Endothelial cell (in vitro differentiated cells): Measurements from ENCODE around the gene CARD8. TPM values are rescaled to one million over a fixed set of nuclear protein-coding genes. Genes with fewer than 3 reads are reported as not detected.
A peak's percentile ranks its signal among the peaks of the same experiment; 100 is the strongest.

Experiments
- DNase-seq: peaks from one replicate; pipeline ENCODE4 v3.0.0; 2021; ENCODE audit warnings: low spot score
- H3K27ac Mint-ChIP-seq: one replicate; pipeline ENCODE4 v1.8.0; 2021; ENCODE audit warnings: mixed read lengths, inconsistent platforms; ENCODE audit not compliant: unreplicated experiment
- H3K27me3 Mint-ChIP-seq: one replicate; pipeline ENCODE4 v1.8.0; 2021; ENCODE audit warnings: mild to moderate bottlenecking, moderate library complexity, mixed read lengths, inconsistent platforms; ENCODE audit not compliant: unreplicated experiment
- H3K36me3 Mint-ChIP-seq: one replicate; pipeline ENCODE4 v1.8.0; 2021; ENCODE audit warnings: mild to moderate bottlenecking, low read depth, mixed read lengths, inconsistent platforms; ENCODE audit not compliant: unreplicated experiment
- H3K4me1 Mint-ChIP-seq: one replicate; pipeline ENCODE4 v1.8.0; 2021; ENCODE audit warnings: mild to moderate bottlenecking, mixed read lengths, inconsistent platforms; ENCODE audit not compliant: unreplicated experiment
- H3K4me3 Mint-ChIP-seq: one replicate; pipeline ENCODE4 v1.8.0; 2021; ENCODE audit warnings: mild to moderate bottlenecking, mixed read lengths, inconsistent platforms; ENCODE audit not compliant: unreplicated experiment
- H3K9me3 Mint-ChIP-seq: one replicate; pipeline ENCODE4 v1.8.0; 2021; ENCODE audit warnings: mixed read lengths, inconsistent platforms; ENCODE audit not compliant: unreplicated experiment
- total RNA-seq: library from RNA; stranded (reverse); fragmentation: NEBNext Ultra II Directional; extraction: Animal tissue kit (Norgen Biotek cat#: 25700); gene quantifications from one replicate; pipeline ENCODE4 v1.2.1, GENCODE V29; 2021; ENCODE audit not compliant: unreplicated experiment
- TF ChIP-seq, protein P1 (sequence below): fragments of 200-600 bp; sonication (generic); IDR thresholded peaks from one replicate; pipeline ENCODE4 v1.5.0; 2021; ENCODE audit warnings: antibody characterized with exemption; ENCODE audit not compliant: unreplicated experiment

CARD8 gene
- total RNA-seq, 1 donor from 2014 or later, result 210 TPM

DNA sequence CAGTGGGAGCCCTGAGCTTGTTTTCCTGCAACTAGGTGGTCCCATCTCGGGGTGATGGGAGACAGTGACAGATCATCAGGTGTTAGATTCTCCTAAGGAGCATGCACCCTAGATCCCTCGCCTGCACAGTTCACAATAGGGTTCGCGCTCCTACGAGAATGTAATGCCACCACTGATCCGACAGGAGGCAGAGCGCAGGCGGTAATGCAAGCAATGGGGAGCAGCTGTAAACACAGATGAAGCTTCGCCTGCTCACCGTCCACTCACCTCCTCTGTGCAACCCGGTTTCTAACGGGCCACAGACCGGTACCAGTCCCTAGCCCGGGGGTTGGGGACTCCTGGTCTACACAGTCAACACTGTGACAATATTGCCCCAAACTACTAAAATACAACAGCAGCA lies 38.8 kb downstream of the CARD8 start:
- Mint-ChIP-seq H3K4me1 (peaks cover 11% of the 10 kb centered on the region), H3K27me3 (peaks cover 1% of the 10 kb centered on the region), H3K27ac (no peak overlapping the region), H3K9me3 (no peaks in the 10 kb centered on the region), H3K4me3 (peak overlapping the region; percentile 19), H3K36me3 (peaks cover 47% of the 10 kb centered on the region)
- DNase-seq, result peak; percentile 56
- TF ChIP-seq, protein P1, sequence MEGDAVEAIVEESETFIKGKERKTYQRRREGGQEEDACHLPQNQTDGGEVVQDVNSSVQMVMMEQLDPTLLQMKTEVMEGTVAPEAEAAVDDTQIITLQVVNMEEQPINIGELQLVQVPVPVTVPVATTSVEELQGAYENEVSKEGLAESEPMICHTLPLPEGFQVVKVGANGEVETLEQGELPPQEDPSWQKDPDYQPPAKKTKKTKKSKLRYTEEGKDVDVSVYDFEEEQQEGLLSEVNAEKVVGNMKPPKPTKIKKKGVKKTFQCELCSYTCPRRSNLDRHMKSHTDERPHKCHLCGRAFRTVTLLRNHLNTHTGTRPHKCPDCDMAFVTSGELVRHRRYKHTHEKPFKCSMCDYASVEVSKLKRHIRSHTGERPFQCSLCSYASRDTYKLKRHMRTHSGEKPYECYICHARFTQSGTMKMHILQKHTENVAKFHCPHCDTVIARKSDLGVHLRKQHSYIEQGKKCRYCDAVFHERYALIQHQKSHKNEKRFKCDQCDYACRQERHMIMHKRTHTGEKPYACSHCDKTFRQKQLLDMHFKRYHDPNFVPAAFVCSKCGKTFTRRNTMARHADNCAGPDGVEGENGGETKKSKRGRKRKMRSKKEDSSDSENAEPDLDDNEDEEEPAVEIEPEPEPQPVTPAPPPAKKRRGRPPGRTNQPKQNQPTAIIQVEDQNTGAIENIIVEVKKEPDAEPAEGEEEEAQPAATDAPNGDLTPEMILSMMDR, result peak; percentile 63

DNA sequence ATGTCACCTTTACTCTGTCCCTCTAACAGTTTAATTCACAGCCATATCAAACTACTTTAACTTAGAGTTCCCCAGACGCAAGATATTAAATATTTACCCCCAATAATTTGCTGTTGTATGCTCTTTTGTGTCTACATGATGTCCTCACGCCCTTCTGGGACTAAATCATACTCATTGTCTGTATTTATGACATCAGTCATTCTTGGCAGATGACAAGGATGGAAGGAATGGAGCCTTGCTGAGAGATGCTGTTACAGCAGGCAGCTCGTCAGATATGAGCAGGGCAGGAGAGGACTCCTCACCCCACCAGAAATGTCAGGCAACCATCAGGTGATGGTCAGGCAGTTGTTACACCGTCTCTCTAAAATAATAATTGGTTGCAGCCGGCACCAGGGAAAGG lies 41.8 kb downstream of the CARD8 start:
- H3K27ac Mint-ChIP-seq, result peak overlapping the region; percentile 19
- H3K27me3 Mint-ChIP-seq, result peaks cover 5% of the 10 kb centered on the region

DNA sequence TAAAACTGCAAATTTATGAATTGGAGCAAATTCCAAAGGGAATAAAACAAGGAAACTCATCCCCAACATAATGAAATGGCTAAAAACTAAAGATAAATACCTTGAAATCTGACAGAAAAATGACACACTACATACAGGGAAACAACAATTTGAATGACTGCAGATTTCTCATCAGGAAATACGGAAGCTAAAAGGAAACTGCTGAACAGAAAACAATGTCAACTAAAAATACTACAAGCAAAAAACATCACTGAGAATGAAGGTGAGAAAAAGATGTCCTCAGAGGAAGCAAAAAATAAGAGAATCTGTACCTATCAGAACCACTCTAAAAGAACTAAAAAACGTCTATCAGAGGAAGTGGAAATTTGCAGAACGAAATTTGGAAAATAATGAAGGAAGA lies 45.7 kb downstream of the CARD8 start:
- H3K27ac Mint-ChIP-seq, result peak overlapping the region; percentile 59
- H3K36me3 Mint-ChIP-seq, result peaks cover 25% of the 10 kb centered on the region
- TF ChIP-seq, protein P1, result no peak
- H3K4me1 Mint-ChIP-seq, result peaks cover 18% of the 10 kb centered on the region
- peak overlapping the region; percentile 21 for H3K4me3 Mint-ChIP-seq
- no peaks in the 10 kb centered on the region for H3K9me3 Mint-ChIP-seq
- H3K27me3 Mint-ChIP-seq, result peaks cover 6% of the 10 kb centered on the region
- no peak for DNase-seq

More for the DNA sequence above, 41.8 kb downstream of the CARD8 start:
- Mint-ChIP-seq H3K9me3 (no peaks in the 10 kb centered on the region), H3K36me3 (peaks cover 42% of the 10 kb centered on the region), H3K4me1 (peaks cover 25% of the 10 kb centered on the region), H3K4me3 (peak overlapping the region; percentile 37)
- TF ChIP-seq, protein P1, result no peak
- no peak for DNase-seq

DNA sequence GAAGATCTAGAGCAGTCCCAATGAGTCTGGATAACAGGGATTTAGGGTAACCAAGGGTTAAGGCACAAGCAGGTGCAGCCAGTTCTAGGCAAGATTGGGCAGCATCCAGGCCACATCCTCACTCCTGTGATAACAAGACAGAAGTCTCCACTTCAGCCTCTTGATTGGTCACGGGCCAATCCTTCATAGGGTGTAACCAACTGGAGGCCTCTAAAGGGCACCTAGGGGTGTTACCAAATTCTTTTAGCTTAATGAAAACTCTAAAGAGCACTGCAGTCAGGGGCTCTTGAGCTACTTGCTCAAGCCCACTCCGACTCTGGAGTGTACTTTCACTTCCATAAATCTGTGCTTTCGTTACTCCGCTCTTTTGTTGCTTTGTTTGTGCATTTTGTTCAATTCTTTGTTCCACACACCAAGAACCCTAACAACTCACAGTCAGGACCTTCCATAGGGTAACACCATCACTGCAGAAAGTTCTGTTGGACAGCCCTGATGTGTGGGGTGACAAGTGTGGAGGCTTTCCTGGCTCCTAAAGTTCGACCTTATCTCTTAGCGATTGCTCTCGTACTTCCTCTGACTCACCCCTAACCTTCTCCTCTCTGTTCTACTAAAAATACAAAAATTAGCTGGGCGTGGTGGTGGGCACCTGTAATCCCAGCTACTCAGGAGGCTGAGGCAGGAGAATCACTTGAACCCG lies 49.2 kb downstream of the CARD8 start:
- Mint-ChIP-seq H3K27ac (no peak overlapping the region), H3K4me1 (peaks cover 13% of the 10 kb centered on the region), H3K36me3 (peaks cover 6% of the 10 kb centered on the region), H3K4me3 (peak overlapping the region; percentile 17), H3K27me3 (peaks cover 5% of the 10 kb centered on the region), H3K9me3 (no peaks in the 10 kb centered on the region)
- TF ChIP-seq, protein P1, result no peak
- no peak for DNase-seq
